ENCODE data around the gene ASTN1.

Gene ASTN1

DNA sequence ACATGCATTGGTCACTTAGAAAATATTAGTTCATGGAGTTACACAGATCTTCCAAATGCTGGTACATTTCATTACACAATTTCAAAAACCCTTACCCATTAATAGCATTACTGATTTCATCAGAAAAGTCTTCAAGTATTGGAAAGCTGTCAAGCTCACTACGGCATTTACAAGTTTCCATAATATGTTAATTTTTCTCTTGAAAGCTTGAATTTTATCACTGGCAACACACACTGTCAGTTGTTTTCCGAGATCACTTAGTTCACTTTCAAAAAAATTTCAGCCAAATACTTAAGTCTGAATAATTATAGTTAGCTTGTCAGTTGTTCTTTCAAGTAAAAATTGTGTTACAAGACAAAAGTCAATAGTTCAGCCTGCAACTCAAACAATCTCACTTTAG, 18.0 kb downstream of the ASTN1 start:
- TF ChIP-seq TAF1 (IDR thresholded peaks at IDR 0.05; ENCODE audit: borderline replicate concordance, insufficient read depth, low read length) (no peak), FOXP2 (optimal IDR thresholded peaks at IDR 0.05; ENCODE audit: borderline replicate concordance, extremely low read depth, extremely low read length, insufficient read depth) (no peak), SIN3A (IDR thresholded peaks at IDR 0.05; ENCODE audit: borderline replicate concordance, insufficient read depth, low read length) (no peak), POLR2AphosphoS5 (IDR thresholded peaks at IDR 0.05; ENCODE audit: low read depth, low read length) (no peak)
- TF ChIP-seq, protein P1, sequence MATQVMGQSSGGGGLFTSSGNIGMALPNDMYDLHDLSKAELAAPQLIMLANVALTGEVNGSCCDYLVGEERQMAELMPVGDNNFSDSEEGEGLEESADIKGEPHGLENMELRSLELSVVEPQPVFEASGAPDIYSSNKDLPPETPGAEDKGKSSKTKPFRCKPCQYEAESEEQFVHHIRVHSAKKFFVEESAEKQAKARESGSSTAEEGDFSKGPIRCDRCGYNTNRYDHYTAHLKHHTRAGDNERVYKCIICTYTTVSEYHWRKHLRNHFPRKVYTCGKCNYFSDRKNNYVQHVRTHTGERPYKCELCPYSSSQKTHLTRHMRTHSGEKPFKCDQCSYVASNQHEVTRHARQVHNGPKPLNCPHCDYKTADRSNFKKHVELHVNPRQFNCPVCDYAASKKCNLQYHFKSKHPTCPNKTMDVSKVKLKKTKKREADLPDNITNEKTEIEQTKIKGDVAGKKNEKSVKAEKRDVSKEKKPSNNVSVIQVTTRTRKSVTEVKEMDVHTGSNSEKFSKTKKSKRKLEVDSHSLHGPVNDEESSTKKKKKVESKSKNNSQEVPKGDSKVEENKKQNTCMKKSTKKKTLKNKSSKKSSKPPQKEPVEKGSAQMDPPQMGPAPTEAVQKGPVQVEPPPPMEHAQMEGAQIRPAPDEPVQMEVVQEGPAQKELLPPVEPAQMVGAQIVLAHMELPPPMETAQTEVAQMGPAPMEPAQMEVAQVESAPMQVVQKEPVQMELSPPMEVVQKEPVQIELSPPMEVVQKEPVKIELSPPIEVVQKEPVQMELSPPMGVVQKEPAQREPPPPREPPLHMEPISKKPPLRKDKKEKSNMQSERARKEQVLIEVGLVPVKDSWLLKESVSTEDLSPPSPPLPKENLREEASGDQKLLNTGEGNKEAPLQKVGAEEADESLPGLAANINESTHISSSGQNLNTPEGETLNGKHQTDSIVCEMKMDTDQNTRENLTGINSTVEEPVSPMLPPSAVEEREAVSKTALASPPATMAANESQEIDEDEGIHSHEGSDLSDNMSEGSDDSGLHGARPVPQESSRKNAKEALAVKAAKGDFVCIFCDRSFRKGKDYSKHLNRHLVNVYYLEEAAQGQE (IDR thresholded peaks at IDR 0.05; ENCODE audit: insufficient read depth in 1 of 2, low read depth in 2 of 2, low read length in 2 of 2): no peak

DNA sequence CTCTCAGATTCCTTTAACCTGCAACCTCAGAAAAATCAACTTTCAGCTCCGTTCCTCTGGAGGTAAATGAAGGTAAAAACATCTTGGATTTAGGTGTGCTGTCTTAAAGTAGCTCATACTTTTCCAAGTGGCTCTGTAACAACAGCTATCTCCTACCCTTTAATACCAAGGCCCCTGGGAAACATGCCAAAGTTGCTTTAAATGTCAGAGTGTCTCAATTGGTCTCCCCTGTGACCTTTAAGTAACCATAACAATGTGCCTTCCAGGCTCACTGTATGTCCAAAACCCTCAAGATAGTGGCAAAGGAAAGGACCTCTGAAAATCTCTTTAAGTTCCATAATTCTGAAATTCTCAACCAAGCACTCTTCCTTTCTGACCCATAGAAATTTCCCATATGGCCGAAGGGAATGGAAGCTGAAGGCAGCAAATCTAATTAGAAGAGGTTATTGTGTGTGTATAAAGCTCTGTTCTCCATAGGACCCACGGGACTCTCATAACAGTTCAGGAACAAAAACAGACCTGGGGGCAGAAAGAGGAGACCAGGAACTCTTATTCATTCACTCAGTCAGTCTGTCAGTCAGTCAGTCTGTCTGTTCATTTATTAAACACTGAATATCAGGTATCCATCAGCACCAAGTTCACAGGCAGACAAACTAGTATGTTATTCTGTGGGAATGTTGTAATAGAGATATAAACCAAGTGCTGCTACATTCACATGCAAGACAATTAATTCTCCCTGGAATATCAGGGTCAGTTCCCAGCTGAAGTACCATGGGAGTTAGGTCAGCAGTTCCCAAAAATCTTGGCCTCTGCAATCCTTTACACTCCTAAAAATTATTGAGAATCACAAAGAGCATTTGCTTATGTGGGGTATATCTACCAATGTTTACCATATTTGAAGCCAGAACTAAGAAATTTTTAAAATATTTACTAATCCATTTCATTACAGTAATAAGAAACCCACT, 19.1 kb downstream of the ASTN1 start:
- TF ChIP-seq POLR2AphosphoS5 (IDR thresholded peaks at IDR 0.05; ENCODE audit: low read depth, low read length) (peak; percentile 45; the same call in 1 of the 2 replicates), TAF1 (IDR thresholded peaks at IDR 0.05; ENCODE audit: borderline replicate concordance, insufficient read depth, low read length) (no peak), FOXP2 (optimal IDR thresholded peaks at IDR 0.05; ENCODE audit: borderline replicate concordance, extremely low read depth, extremely low read length, insufficient read depth) (no peak), SIN3A (IDR thresholded peaks at IDR 0.05; ENCODE audit: borderline replicate concordance, insufficient read depth, low read length) (peak; percentile 85; the same call in 1 of the 2 replicates)
- TF ChIP-seq, protein P1 (IDR thresholded peaks at IDR 0.05; ENCODE audit: insufficient read depth in 1 of 2, low read depth in 2 of 2, low read length in 2 of 2): peak in 1 of 2 experiments; percentile 74; a peak in 2 of 4 replicates

DNA sequence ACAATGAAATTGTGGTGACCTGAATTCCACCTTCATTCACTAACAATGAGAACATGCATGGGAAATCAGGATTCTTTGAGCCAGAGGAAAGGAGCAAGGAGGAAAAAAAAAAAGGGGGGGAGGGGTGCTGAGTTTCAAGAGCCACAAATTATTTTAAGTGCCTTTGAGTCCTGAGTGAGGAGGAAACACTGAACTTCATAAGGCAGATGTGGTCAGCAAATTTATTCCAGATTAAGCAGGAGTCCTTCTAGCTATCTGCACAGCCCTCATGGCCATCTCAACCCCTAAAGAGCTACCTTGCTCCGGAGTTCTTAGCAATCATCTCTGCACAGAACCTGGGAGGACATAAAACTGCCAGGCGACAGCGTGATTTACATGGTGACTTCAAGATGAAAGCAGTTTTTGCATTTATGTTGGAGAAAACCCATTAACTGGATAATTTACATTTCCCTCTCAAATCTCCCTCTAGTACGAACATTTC, 21.7 kb downstream of the ASTN1 start:
- no peak for TF ChIP-seq FOXP2 (optimal IDR thresholded peaks at IDR 0.05; ENCODE audit: borderline replicate concordance, extremely low read depth, extremely low read length, insufficient read depth)
- TF ChIP-seq, protein P1 (IDR thresholded peaks at IDR 0.05; ENCODE audit: insufficient read depth in 1 of 2, low read depth in 2 of 2, low read length in 2 of 2): no peak
- TF ChIP-seq POLR2AphosphoS5 (IDR thresholded peaks at IDR 0.05; ENCODE audit: low read depth, low read length): no peak
- no peak for TF ChIP-seq SIN3A (IDR thresholded peaks at IDR 0.05; ENCODE audit: borderline replicate concordance, insufficient read depth, low read length)
- no peak for TF ChIP-seq TAF1 (IDR thresholded peaks at IDR 0.05; ENCODE audit: borderline replicate concordance, insufficient read depth, low read length)

DNA sequence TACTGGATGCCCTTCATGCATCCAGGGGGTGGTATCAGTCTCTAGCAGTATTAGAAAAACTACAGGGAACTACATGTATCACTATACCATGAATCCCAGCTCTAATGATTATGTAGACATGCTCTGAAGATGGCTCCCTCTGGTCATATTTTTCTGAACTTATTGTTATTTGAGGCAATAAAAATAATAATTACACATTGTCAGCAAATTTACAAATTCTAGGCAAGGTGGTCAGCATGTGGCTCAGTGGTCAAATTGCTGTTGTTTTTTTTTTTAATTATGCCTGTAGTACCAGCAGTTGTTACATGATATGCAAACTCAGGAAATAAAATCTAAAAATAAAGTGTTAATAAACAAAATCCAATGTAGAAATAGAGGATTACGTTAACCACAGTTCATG, 22.5 kb downstream of the ASTN1 start:
- no peak for TF ChIP-seq SIN3A (IDR thresholded peaks at IDR 0.05; ENCODE audit: borderline replicate concordance, insufficient read depth, low read length)
- no peak for TF ChIP-seq POLR2AphosphoS5 (IDR thresholded peaks at IDR 0.05; ENCODE audit: low read depth, low read length)
- no peak for TF ChIP-seq TAF1 (IDR thresholded peaks at IDR 0.05; ENCODE audit: borderline replicate concordance, insufficient read depth, low read length)
- no peak for TF ChIP-seq FOXP2 (optimal IDR thresholded peaks at IDR 0.05; ENCODE audit: borderline replicate concordance, extremely low read depth, extremely low read length, insufficient read depth)
- TF ChIP-seq, protein P1 (IDR thresholded peaks at IDR 0.05; ENCODE audit: insufficient read depth in 1 of 2, low read depth in 2 of 2, low read length in 2 of 2): no peak
